GM21737 (cell line): Measurements from ENCODE around the gene RPGR.

Experiments used
- ATAC-seq: cut with Tn5 transposase; IDR thresholded peaks from one replicate; pipeline ENCODE4 v1.9.1; 2021; ENCODE audit warnings: mild to moderate bottlenecking, moderate library complexity; ENCODE audit not compliant: unreplicated experiment

Gene RPGR

GRCh38 chrX:38327007-38327774 is at the start of gene RPGR:
Gene RPGR, minus strand, starts transcription at chrX:38327509. Its CDS starts 142 bp downstream, at chrX:38327367.
- ATAC-seq: peak; percentile 96

GRCh38 chrX:38376747-38377146 is 49.4 kb upstream of the RPGR start:
- no peak for ATAC-seq

GRCh38 chrX:38375891-38376290 is 48.6 kb upstream of the RPGR start:
- no peak for ATAC-seq

GRCh38 chrX:38374431-38374830 is 47.1 kb upstream of the RPGR start:
- no peak for ATAC-seq

GRCh38 chrX:38371641-38372040 is 44.3 kb upstream of the RPGR start:
- ATAC-seq: no peak

- no peak for ATAC-seq
These were observed 41.5 kb upstream of the RPGR start for GRCh38 chrX:38368774-38369173.

GRCh38 chrX:38365954-38366353 is 38.6 kb upstream of the RPGR start:
- ATAC-seq: no peak

- ATAC-seq: no peak
These were observed 35.7 kb upstream of the RPGR start for GRCh38 chrX:38363046-38363445.

- ATAC-seq: no peak
These were observed 30.7 kb upstream of the RPGR start for GRCh38 chrX:38357747-38358673.

GRCh38 chrX:38356401-38356800 is 29.1 kb upstream of the RPGR start:
- ATAC-seq: no peak

- no peak for ATAC-seq
These were observed 25.1 kb upstream of the RPGR start, which contains the start of gene OTC for GRCh38 chrX:38352362-38352761. Gene OTC, plus strand, starts transcription at chrX:38352604. Its CDS starts 93 bp downstream, at chrX:38352697.

GRCh38 chrX:38351346-38351745 is 24.0 kb upstream of the RPGR start:
- no peak for ATAC-seq

- no peak for ATAC-seq
These were observed 19.8 kb upstream of the RPGR start for GRCh38 chrX:38347136-38347535.

GRCh38 chrX:38346150-38346549 is 18.8 kb upstream of the RPGR start:
- no peak for ATAC-seq

GRCh38 chrX:38342853-38343778 is 15.8 kb upstream of the RPGR start:
- no peak for ATAC-seq

GRCh38 chrX:38341442-38341841 is 14.1 kb upstream of the RPGR start:
- ATAC-seq: no peak

GRCh38 chrX:38336538-38337240 is 9.4 kb upstream of the RPGR start:
- ATAC-seq: no peak

- no peak for ATAC-seq
These were observed 8.1 kb upstream of the RPGR start for GRCh38 chrX:38335382-38335781.

GRCh38 chrX:38332505-38332904 is 5.2 kb upstream of the RPGR start:
- ATAC-seq: peak; percentile 55

- no peak for ATAC-seq
These were observed 419 bp upstream of the RPGR start for GRCh38 chrX:38327775-38328081.
